PC-3 (cell line): ENCODE measurements around the gene ACER3. TPM values are rescaled to one million over a fixed set of nuclear protein-coding genes. Genes with fewer than 3 reads are reported as not detected.
"Not testable (repeated sequence)": the region's sequence is repeated elsewhere in the genome, so short reads cannot be mapped to it uniquely, and the experiment has no call there.

ENCODE experiments used
- ATAC-seq: fragments of 200-7000 bp; cut with Tn5 transposase; 2 replicates; pipeline ENCODE4 v1.9.1; 2020; ENCODE audit warnings: mild to moderate bottlenecking, moderate library complexity
- BruUV-seq: library from RNA; stranded (reverse); fragments of 400-500 nt; replicated peaks from 2 replicates; lab custom pipeline; 2021; lab: Mats Ljungman, UMichigan
- CTCF ChIA-PET: fragments of 300-600 bp; sonication (Branson Sonifier 250); formaldehyde crosslinking; loops from one replicate; lab custom pipeline; 2022; ENCODE audit warnings: antibody characterized with exemption; lab: Charles Lee
- POLR2A ChIA-PET: fragments of 300-600 bp; sonication (Branson Sonifier 250); formaldehyde crosslinking; loops from one replicate; lab custom pipeline; 2022; ENCODE audit warnings: antibody characterized with exemption; ENCODE audit not compliant: unreplicated experiment; lab: Charles Lee
- DNase-seq: peaks from one replicate; pipeline ENCODE4 v3.0.0-alpha.2; 2015
- H2AFZ ChIP-seq: fragments of 300-600 bp; sonication (generic); 2 replicates; pipeline ENCODE4 v1.6.0; 2016; ENCODE audit warnings: antibody characterized with exemption, low read length
- H3F3A ChIP-seq: fragments of 300-600 bp; sonication (generic); one replicate; pipeline ENCODE4 v1.6.0; 2017; ENCODE audit warnings: antibody characterized with exemption, low read length, control low read depth, mild to moderate bottlenecking; ENCODE audit not compliant: unreplicated experiment
- H3K27ac ChIP-seq: fragments of 300-600 bp; sonication (generic); 2 replicates; pipeline ENCODE4 v1.5.1; 2016; ENCODE audit warnings: mild to moderate bottlenecking, low read length
- H3K27me3 ChIP-seq: fragments of 300-600 bp; sonication (generic); 2 replicates; pipeline ENCODE4 v1.6.1; 2016; ENCODE audit warnings: low read length, mixed read lengths
- H3K36me3 ChIP-seq: fragments of 300-600 bp; sonication (generic); 2 replicates; pipeline ENCODE4 v1.6.1; 2016; ENCODE audit warnings: low read depth, mixed run types, low read length, mixed read lengths
- H3K4me1 ChIP-seq: fragments of 300-600 bp; sonication (generic); 2 replicates; pipeline ENCODE4 v1.5.1; 2016; ENCODE audit warnings: low read length; ENCODE audit not compliant: insufficient read depth
- H3K4me2 ChIP-seq: fragments of 300-600 bp; sonication (generic); 2 replicates; pipeline ENCODE4 v1.6.0; 2016; ENCODE audit warnings: low read length
- H3K4me3 ChIP-seq: fragments of 300-600 bp; sonication (generic); 2 replicates; pipeline ENCODE4 v1.5.1; 2016; ENCODE audit warnings: mild to moderate bottlenecking, low read length, mixed read lengths
- H3K79me2 ChIP-seq: fragments of 300-600 bp; sonication (generic); 2 replicates; pipeline ENCODE4 v1.6.1; 2017; ENCODE audit warnings: low read length, mixed read lengths
- H3K9ac ChIP-seq: fragments of 300-600 bp; sonication (generic); 2 replicates; pipeline ENCODE4 v1.6.0; 2016; ENCODE audit warnings: mild to moderate bottlenecking, low read length
- H3K9me2 ChIP-seq: fragments of 300-600 bp; sonication (generic); replicated peaks from 2 replicates; pipeline ENCODE4 v1.6.1; 2016; ENCODE audit warnings: mixed run types, low read length, mixed read lengths
- H3K9me3 ChIP-seq: fragments of 300-600 bp; sonication (generic); 2 replicates; pipeline ENCODE4 v1.6.1; 2016; ENCODE audit warnings: low read length, mixed read lengths
- H4K20me1 ChIP-seq: fragments of 300-600 bp; sonication (generic); 2 replicates; pipeline ENCODE4 v1.6.1; 2016; ENCODE audit warnings: low read length, mixed read lengths
- EZH2 ChIP-seq: fragments of 300-600 bp; sonication (generic); IDR thresholded peaks from one replicate; pipeline ENCODE4 v1.6.1; 2017; ENCODE audit warnings: antibody characterized with exemption, mild to moderate bottlenecking, low read length; ENCODE audit not compliant: unreplicated experiment
- EZH2phosphoT487 ChIP-seq: fragments of 300-600 bp; sonication (generic); IDR thresholded peaks from 2 replicates; pipeline ENCODE4 v1.6.1; 2018; ENCODE audit warnings: mild to moderate bottlenecking, antibody characterized with exemption, low read length, borderline replicate concordance
- intact Hi-C: fragments of 100-400 bp; cut with micrococcal nuclease; formaldehyde crosslinking; loops from 2 replicates; pipeline ENCODE4 v1.9.0; 2023
- total RNA-seq: library from RNA; depleted of rRNA; stranded (reverse); fragments of >200 nt; gene quantifications from 2 replicates; pipeline ENCODE4 v1.2.3, GENCODE V29; 2014
- TF ChIP-seq, protein P1 (sequence below): fragments of 300-600 bp; sonication (generic); conservative IDR thresholded peaks from 2 replicates; pipeline ENCODE4 v1.5.1; 2017; ENCODE audit warnings: antibody characterized with exemption, low read depth, mild to moderate bottlenecking, low read length

The ACER3 gene
- total RNA-seq, 1 experiment from 2014 or later, result 17.3 TPM

DNA sequence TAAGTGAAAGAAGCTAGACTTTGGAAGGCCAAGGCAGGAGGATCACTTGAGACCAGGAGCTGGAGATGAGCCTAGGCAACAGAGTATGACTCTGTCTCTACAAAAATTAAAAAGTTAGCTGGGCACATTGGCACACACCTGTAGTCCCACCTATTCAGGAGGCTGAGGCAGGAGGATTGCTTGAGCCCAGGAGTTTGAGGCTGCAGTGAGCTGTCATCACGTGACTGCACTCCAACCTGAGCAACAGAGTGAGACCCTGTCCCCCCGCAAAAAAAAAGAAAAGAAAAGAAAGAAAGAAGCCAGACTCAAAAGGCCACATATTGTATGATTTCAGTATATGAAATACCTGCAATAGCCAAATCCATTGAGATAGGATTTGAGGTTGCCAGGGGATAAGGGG is 198.2 kb downstream of the ACER3 start:
- ATAC-seq, result no peak

DNA sequence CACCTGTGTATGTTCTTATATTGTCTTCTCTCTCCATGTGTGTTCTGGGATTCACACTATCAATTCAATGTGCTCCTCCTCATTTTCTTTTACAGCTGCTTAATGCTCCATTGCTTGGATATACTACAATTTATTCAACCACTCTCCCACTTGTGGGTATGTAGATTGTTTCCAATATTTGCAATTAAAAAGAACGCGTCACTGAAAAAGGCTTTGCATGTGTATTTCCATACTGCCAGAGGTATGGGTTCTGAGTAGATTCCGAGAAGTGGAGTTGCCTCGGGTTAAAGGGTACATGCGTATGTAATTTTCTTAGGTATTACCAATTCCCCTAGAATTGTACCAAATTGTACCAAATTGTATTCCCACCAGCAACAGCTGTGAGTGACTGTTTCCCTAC is 199.1 kb downstream of the ACER3 start:
- no peak overlapping the region for H3K9ac ChIP-seq
- TF ChIP-seq, protein P1, sequence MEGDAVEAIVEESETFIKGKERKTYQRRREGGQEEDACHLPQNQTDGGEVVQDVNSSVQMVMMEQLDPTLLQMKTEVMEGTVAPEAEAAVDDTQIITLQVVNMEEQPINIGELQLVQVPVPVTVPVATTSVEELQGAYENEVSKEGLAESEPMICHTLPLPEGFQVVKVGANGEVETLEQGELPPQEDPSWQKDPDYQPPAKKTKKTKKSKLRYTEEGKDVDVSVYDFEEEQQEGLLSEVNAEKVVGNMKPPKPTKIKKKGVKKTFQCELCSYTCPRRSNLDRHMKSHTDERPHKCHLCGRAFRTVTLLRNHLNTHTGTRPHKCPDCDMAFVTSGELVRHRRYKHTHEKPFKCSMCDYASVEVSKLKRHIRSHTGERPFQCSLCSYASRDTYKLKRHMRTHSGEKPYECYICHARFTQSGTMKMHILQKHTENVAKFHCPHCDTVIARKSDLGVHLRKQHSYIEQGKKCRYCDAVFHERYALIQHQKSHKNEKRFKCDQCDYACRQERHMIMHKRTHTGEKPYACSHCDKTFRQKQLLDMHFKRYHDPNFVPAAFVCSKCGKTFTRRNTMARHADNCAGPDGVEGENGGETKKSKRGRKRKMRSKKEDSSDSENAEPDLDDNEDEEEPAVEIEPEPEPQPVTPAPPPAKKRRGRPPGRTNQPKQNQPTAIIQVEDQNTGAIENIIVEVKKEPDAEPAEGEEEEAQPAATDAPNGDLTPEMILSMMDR, result no peak
- no peak for TF ChIP-seq EZH2
- no peak for TF ChIP-seq EZH2phosphoT487
- no peak overlapping the region for H2AFZ ChIP-seq
- H3K27ac ChIP-seq, result no peak overlapping the region
- no peaks in the 10 kb centered on the region for H3K27me3 ChIP-seq
- no peaks in the 10 kb centered on the region; the same call in 1 of the 2 replicates for H3K4me1 ChIP-seq
- no peak overlapping the region for H3K4me2 ChIP-seq
- no peak overlapping the region for H3K4me3 ChIP-seq
- DNase-seq (no peak), ATAC-seq (no peak)
- H4K20me1 ChIP-seq, result no peaks in the 10 kb centered on the region
- ChIA-PET POLR2A (no interaction called here), CTCF (no interaction called here)
- no peaks in the 10 kb centered on the region for H3K36me3 ChIP-seq
- intact Hi-C loops, result loop anchor here (2.0 kb wide), 1 partner anchor 13 kb away; no protein-coding TSS in a partner anchor
- H3F3A ChIP-seq, result no peaks in the 10 kb centered on the region
- no TSS peak for BruUV-seq
- H3K9me2 ChIP-seq, result no peaks in the 10 kb centered on the region
- H3K79me2 ChIP-seq, result no peaks in the 10 kb centered on the region
- H3K9me3 ChIP-seq, result peaks cover 15% of the 10 kb centered on the region; the same call in 1 of the 2 replicates

More for the DNA sequence above, 198.2 kb downstream of the ACER3 start:
- Histone ChIP-seq H3K4me3 (no peak overlapping the region), H3K27me3 (no peaks in the 10 kb centered on the region), H3F3A (no peaks in the 10 kb centered on the region), H2AFZ (no peak overlapping the region), H3K9me3 (peaks cover 15% of the 10 kb centered on the region; the same call in 1 of the 2 replicates), H3K27ac (no peak overlapping the region), H3K36me3 (no peaks in the 10 kb centered on the region), H3K4me2 (no peak overlapping the region), H3K9me2 (no peaks in the 10 kb centered on the region), H3K79me2 (no peaks in the 10 kb centered on the region), H3K9ac (no peak overlapping the region), H4K20me1 (no peaks in the 10 kb centered on the region), H3K4me1 (no peaks in the 10 kb centered on the region; the same call in 1 of the 2 replicates)
- intact Hi-C loops, result no loop called here
- POLR2A ChIA-PET, result no interaction called here
- CTCF ChIA-PET, result no interaction called here
- no TSS peak for BruUV-seq
- DNase-seq, result no peak
- TF ChIP-seq EZH2phosphoT487 (no peak), EZH2 (no peak)
- TF ChIP-seq, protein P1, result no peak

DNA sequence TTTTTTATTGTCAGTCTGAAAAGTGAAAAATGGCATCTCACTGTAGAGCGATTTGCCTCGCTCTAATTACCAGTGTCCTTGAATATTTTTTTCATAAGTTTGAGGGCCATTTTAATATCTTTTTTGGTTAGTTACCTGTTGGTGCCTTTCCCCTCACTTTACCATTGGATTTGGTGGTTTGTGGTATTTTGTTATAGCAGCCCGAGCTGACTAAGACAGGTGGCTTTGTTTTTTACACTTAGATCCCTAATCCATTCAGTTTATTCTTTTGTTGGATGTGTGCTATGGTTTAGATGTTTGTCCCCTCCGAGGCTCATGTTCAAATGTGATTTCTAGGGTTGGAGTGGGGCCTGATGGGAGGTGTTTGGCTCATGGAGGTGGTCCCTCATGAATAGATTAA is 199.5 kb downstream of the ACER3 start:
- Histone ChIP-seq H3K27ac (no peak overlapping the region), H3K9ac (no peak overlapping the region), H3K4me2 (no peak overlapping the region), H3F3A (no peaks in the 10 kb centered on the region), H3K79me2 (no peaks in the 10 kb centered on the region), H3K4me3 (no peak overlapping the region), H3K9me2 (no peaks in the 10 kb centered on the region), H3K36me3 (no peaks in the 10 kb centered on the region), H3K27me3 (no peaks in the 10 kb centered on the region), H4K20me1 (no peaks in the 10 kb centered on the region), H3K9me3 (peaks cover 15% of the 10 kb centered on the region; the same call in 1 of the 2 replicates), H2AFZ (no peak overlapping the region), H3K4me1 (no peaks in the 10 kb centered on the region; the same call in 1 of the 2 replicates)
- DNase-seq (no peak), ATAC-seq (no peak)
- POLR2A ChIA-PET, result no interaction called here
- TF ChIP-seq, protein P1, result no peak
- TF ChIP-seq EZH2phosphoT487, result no peak
- TF ChIP-seq EZH2, result no peak
- CTCF ChIA-PET, result no interaction called here
- BruUV-seq, result no TSS peak
- intact Hi-C loops, result loop anchor here (2.0 kb wide), 1 partner anchor 13 kb away; no protein-coding TSS in a partner anchor

DNA sequence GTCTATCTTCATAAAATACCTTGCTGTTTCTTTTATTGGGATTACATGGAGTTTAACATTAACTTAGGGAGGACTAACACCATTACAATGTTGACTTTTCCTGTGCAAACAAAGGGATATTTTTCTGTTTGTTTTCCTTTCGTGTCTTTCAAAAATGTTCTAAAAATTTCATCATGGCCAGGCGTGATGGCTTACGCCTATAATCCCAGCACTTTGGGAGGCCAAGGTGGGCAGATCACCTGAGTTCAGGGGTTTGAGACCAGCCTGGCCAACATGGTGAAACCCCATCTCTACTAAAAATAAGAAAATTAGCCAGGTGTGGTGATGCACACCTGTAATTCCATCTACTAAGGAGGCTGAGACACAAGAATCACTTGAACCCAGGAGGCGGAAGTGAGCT is 200.5 kb downstream of the ACER3 start:
- H3K9me2 ChIP-seq, H3K27ac ChIP-seq, H3K4me3 ChIP-seq, H4K20me1 ChIP-seq, H3K9me3 ChIP-seq, H2AFZ ChIP-seq, H3K4me1 ChIP-seq, POLR2A ChIA-PET, H3K79me2 ChIP-seq, H3F3A ChIP-seq, BruUV-seq, H3K4me2 ChIP-seq, H3K36me3 ChIP-seq, H3K9ac ChIP-seq, H3K27me3 ChIP-seq: not testable (repeated sequence)
- CTCF ChIA-PET, result interaction anchor here (0.6 kb wide), 1 partner anchor 66 kb away, joined by 4 read pairs; no protein-coding TSS in a partner anchor
- intact Hi-C loops, result loop anchor here (2.0 kb wide), 1 partner anchor 14 kb away; no protein-coding TSS in a partner anchor
- DNase-seq (peak; percentile 61), ATAC-seq (peak; percentile 72)
